ENCODE results near the gene OR2S2.
"Not testable (repeated sequence)": the region's sequence is repeated elsewhere in the genome, so short reads cannot be mapped to it uniquely, and the experiment has no call there.

Gene OR2S2

GRCh38 chr9:35958104-35958837 is at the start of gene OR2S2:
OR2S2 (minus strand) TSS chr9:35958154; CDS start chr9:35958098, 56 bp downstream.
- no peak for DNase-seq

- DNase-seq = no peak
These were observed 49.4 kb upstream of the OR2S2 start for GRCh38 chr9:36007316-36007708.

GRCh38 chr9:36006549-36007315 is 48.8 kb upstream of the OR2S2 start:
- DNase-seq = no peak

GRCh38 chr9:36005891-36006290 is 47.9 kb upstream of the OR2S2 start:
- no peak for DNase-seq

GRCh38 chr9:35998333-35998732 is 40.4 kb upstream of the OR2S2 start:
- DNase-seq = no peak

- DNase-seq = not testable (repeated sequence)
These were observed 39.1 kb upstream of the OR2S2 start for GRCh38 chr9:35997016-35997415.

- no peak for DNase-seq
These were observed 38.5 kb upstream of the OR2S2 start for GRCh38 chr9:35996358-35996970.

GRCh38 chr9:35994959-35995358 is 37.0 kb upstream of the OR2S2 start:
- no peak for DNase-seq

- no peak for DNase-seq
These were observed 36.2 kb upstream of the OR2S2 start for GRCh38 chr9:35993976-35994720.

GRCh38 chr9:35993136-35993535 is 35.2 kb upstream of the OR2S2 start:
- not testable (repeated sequence) for DNase-seq

GRCh38 chr9:35990155-35990554 is 32.2 kb upstream of the OR2S2 start:
- DNase-seq = no peak

GRCh38 chr9:35984021-35984420 is 26.1 kb upstream of the OR2S2 start:
- no peak for DNase-seq

- DNase-seq = no peak
These were observed 23.7 kb upstream of the OR2S2 start for GRCh38 chr9:35981699-35982098.

GRCh38 chr9:35980289-35981011 is 22.5 kb upstream of the OR2S2 start:
- no peak for DNase-seq

- no peak for DNase-seq
These were observed 20.8 kb upstream of the OR2S2 start for GRCh38 chr9:35978792-35979191.

- no peak for DNase-seq
These were observed 18.8 kb upstream of the OR2S2 start for GRCh38 chr9:35976726-35977125.

- no peak for DNase-seq
These were observed 16.8 kb upstream of the OR2S2 start for GRCh38 chr9:35974800-35975199.

GRCh38 chr9:35972093-35972492 is 14.1 kb upstream of the OR2S2 start:
- no peak for DNase-seq

- no peak for DNase-seq
These were observed 9.1 kb upstream of the OR2S2 start for GRCh38 chr9:35967042-35967441.

- DNase-seq = no peak
These were observed 8.5 kb upstream of the OR2S2 start for GRCh38 chr9:35966433-35966832.

- no peak for DNase-seq
These were observed 7.1 kb upstream of the OR2S2 start for GRCh38 chr9:35965011-35965410.

- DNase-seq = no peak
These were observed 4.4 kb upstream of the OR2S2 start for GRCh38 chr9:35962126-35962906.

All from NCI-H1436 treated with DMSO at 0.1 percent for 48 hours (cell line).